Activated CD4-positive, alpha-beta T cell treated with anti-CD3 and anti-CD28 coated beads, Interleukin-2, amount 10 ng/mL, durations not matched to agents 7 days and 5 days (primary cell): ENCODE data around the gene C1QTNF5. TPM values are rescaled to one million over a fixed set of nuclear protein-coding genes. Genes with fewer than 3 reads are reported as not detected.
"Not testable (repeated sequence)": the region's sequence is repeated elsewhere in the genome, so short reads cannot be mapped to it uniquely, and the experiment has no call there.

Source experiments
- CTCF ChIA-PET: fragments of 350-600 bp; sonication (Branson Sonifier 250); formaldehyde crosslinking; loops from one replicate; lab custom pipeline; 2021; ENCODE audit warnings: antibody characterized with exemption; lab: Charles Lee
- POLR2A ChIA-PET: fragments of 350-600 bp; sonication (Branson Sonifier 250); formaldehyde crosslinking; loops from one replicate; lab custom pipeline; 2021; ENCODE audit warnings: antibody characterized with exemption; lab: Charles Lee
- DNase-seq: peaks from one replicate; pipeline ENCODE4 v3.0.0-alpha.2; 2020
- H3K27ac Mint-ChIP-seq: one replicate; pipeline ENCODE4 v1.8.0; 2021; ENCODE audit warnings: mild to moderate bottlenecking, moderate library complexity, mixed read lengths
- H3K27me3 Mint-ChIP-seq: one replicate; pipeline ENCODE4 v1.8.0; 2021; ENCODE audit warnings: mixed read lengths
- H3K36me3 Mint-ChIP-seq: one replicate; pipeline ENCODE4 v1.8.0; 2021; ENCODE audit warnings: low read depth, mixed read lengths
- H3K4me1 Mint-ChIP-seq: one replicate; pipeline ENCODE4 v1.8.0; 2021; ENCODE audit warnings: mixed read lengths
- H3K4me3 Mint-ChIP-seq: one replicate; pipeline ENCODE4 v1.8.0; 2021; ENCODE audit warnings: mild to moderate bottlenecking, moderate library complexity, mixed read lengths
- H3K9me3 Mint-ChIP-seq: one replicate; pipeline ENCODE4 v1.8.0; 2021; ENCODE audit warnings: mixed read lengths
- total RNA-seq, 2 experiments: library from RNA; stranded (reverse); gene quantifications; one replicate each; pipeline ENCODE4 v1.2.3, GENCODE V29; 2021

C1QTNF5 gene
- not detected for total RNA-seq

- H3K36me3 Mint-ChIP-seq, result peaks cover 10% of the 10 kb centered on the region
Observed at GRCh38 chr11:119340335-119341221, at the start of gene C1QTNF5. Gene C1QTNF5, minus strand, starts transcription at chr11:119340883. Its CDS starts 486 bp downstream, at chr11:119340397.

GRCh38 chr11:119389611-119390254 is 49.0 kb upstream of the C1QTNF5 start:
- Mint-ChIP-seq H3K9me3 (no peaks in the 10 kb centered on the region), H3K4me3 (no peak overlapping the region), H3K27ac (no peak overlapping the region), H3K4me1 (no peaks in the 10 kb centered on the region), H3K36me3 (no peaks in the 10 kb centered on the region), H3K27me3 (peaks cover 15% of the 10 kb centered on the region)
- ChIA-PET CTCF (no interaction called here), POLR2A (no interaction called here)
- no peak for DNase-seq

More at GRCh38 chr11:119340335-119341221, at the start of gene C1QTNF5:
- Mint-ChIP-seq H3K4me3 (peak within 1 kb of the TSS; percentile 14), H3K9me3 (no peaks in the 10 kb centered on the region), H3K27me3 (peaks cover 38% of the 10 kb centered on the region), H3K4me1 (peaks cover 41% of the 10 kb centered on the region), H3K27ac (peak within 1 kb of the TSS; percentile 43)
- POLR2A ChIA-PET, result no interaction called here
- CTCF ChIA-PET, result interaction anchor here (0.8 to 7.1 kb wide), 9 partner anchors 7 to 234 kb away, joined by 4 to 104 read pairs (median 8); partner anchors contain the start of genes C2CD2L, CBL and MFRP
- DNase-seq, result no peak

GRCh38 chr11:119388103-119388502 is 47.4 kb upstream of the C1QTNF5 start:
- Mint-ChIP-seq H3K4me1 (no peaks in the 10 kb centered on the region), H3K27ac (no peak overlapping the region), H3K9me3 (no peaks in the 10 kb centered on the region), H3K36me3 (no peaks in the 10 kb centered on the region), H3K27me3 (peaks cover 4% of the 10 kb centered on the region), H3K4me3 (no peak overlapping the region)
- ChIA-PET CTCF (no interaction called here), POLR2A (no interaction called here)
- DNase-seq, result no peak

DNA sequence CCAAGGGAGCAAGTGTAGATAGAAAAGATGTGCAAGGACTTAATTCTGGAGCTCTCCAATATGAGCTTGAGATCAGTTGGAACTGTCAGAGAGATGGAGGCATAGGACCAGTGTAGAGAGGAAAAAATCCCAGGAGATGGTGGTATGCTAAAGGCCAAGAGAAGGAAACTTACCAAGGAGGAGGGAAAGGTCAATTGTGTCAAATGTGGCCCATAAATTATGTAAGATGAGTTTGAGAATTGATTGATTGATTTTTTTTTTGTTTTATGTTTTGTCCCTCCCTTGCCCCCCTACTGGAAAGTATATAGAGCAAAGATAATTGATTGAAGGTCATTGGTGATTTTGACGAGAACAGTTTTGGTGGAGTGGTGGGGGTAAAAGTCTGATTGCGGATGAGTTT is 43.6 kb upstream of the C1QTNF5 start:
- DNase-seq, result no peak
- CTCF ChIA-PET, result interaction anchor here (0.8 to 1.4 kb wide), 3 partner anchors 19 to 37 kb away, joined by 3 to 5 read pairs (median 5); no protein-coding TSS in a partner anchor
- peaks cover 3% of the 10 kb centered on the region for H3K27me3 Mint-ChIP-seq
- peaks cover 7% of the 10 kb centered on the region for H3K4me1 Mint-ChIP-seq
- H3K36me3 Mint-ChIP-seq, result no peaks in the 10 kb centered on the region
- POLR2A ChIA-PET, result no interaction called here
- no peak overlapping the region for H3K4me3 Mint-ChIP-seq
- no peaks in the 10 kb centered on the region for H3K9me3 Mint-ChIP-seq
- no peak overlapping the region for H3K27ac Mint-ChIP-seq

DNA sequence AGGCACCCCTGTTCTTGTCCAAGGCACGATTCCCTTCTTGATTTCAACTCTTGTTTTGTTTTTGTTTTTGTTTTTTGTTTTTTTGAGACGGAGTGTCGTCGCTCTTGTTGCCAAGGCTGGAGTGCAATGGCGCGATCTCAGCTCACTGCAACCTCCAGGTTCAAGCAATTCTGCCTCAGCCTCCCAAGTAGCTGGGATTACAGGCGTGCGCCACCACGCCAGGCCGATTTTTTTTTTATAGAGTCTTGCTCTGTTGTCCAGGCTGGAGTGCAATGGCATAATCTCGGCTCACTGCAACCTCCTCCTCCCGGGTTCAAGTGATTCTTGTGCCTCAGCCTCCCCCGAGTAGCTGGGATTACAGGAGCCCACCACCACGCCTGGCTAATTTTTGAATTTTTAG is 41.8 kb upstream of the C1QTNF5 start:
- H3K36me3 Mint-ChIP-seq, H3K4me3 Mint-ChIP-seq, H3K4me1 Mint-ChIP-seq, H3K9me3 Mint-ChIP-seq, H3K27me3 Mint-ChIP-seq, DNase-seq, H3K27ac Mint-ChIP-seq: not testable (repeated sequence)
- ChIA-PET POLR2A (interaction anchor here (0.7 kb wide), 1 partner anchor 775 kb away, joined by 4 read pairs; no protein-coding TSS in a partner anchor), CTCF (interaction anchor here (0.6 to 2.4 kb wide), 8 partner anchors 8 to 774 kb away, joined by 3 to 10 read pairs (median 4); no protein-coding TSS in a partner anchor)

DNA sequence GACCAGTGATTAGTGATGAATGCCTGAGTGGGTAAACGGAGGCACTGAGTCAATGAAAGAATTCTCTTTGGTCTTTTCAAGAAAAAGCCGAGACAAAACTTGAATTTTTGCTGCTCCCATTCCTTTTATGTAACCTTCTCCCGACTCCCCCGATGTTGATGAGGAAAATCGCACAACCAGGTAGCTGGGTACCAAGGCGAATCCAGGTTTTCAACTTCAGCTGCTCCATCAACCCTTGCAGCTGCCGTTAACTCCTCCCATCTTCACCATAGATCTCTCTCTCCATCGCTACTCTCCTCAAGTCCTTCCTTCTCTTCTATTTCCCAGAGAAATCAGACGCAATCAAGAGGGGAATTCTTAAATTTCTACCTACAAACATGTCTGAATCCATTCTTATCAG is 41.4 kb upstream of the C1QTNF5 start:
- Mint-ChIP-seq H3K36me3 (no peaks in the 10 kb centered on the region), H3K4me3 (no peak overlapping the region), H3K4me1 (peaks cover 7% of the 10 kb centered on the region), H3K9me3 (no peaks in the 10 kb centered on the region), H3K27me3 (peaks cover 6% of the 10 kb centered on the region), H3K27ac (no peak overlapping the region)
- DNase-seq, result no peak
- CTCF ChIA-PET, result interaction anchor here (0.6 to 2.4 kb wide), 8 partner anchors 10 to 773 kb away, joined by 3 to 10 read pairs (median 3); no protein-coding TSS in a partner anchor
- POLR2A ChIA-PET, result no interaction called here

GRCh38 chr11:119381181-119381988 is 40.7 kb upstream of the C1QTNF5 start, which contains the start of gene USP2:
Gene USP2, minus strand, starts transcription at chr11:119381690. Its CDS starts 8,210 bp downstream, at chr11:119373480.
- H3K36me3 Mint-ChIP-seq, result no peaks in the 10 kb centered on the region
- H3K27ac Mint-ChIP-seq, result peak within 1 kb of the TSS; percentile 51
- ChIA-PET POLR2A (no interaction called here), CTCF (interaction anchor here (0.5 to 2.4 kb wide), 17 partner anchors 8 to 930 kb away, joined by 3 to 11 read pairs (median 4); no protein-coding TSS in a partner anchor)
- peaks cover 6% of the 10 kb centered on the region for H3K27me3 Mint-ChIP-seq
- H3K4me1 Mint-ChIP-seq, result peaks cover 7% of the 10 kb centered on the region
- H3K4me3 Mint-ChIP-seq, result no peak within 1 kb of the TSS
- H3K9me3 Mint-ChIP-seq, result no peaks in the 10 kb centered on the region
- DNase-seq, result peak; percentile 95

GRCh38 chr11:119380827-119381180 is 40.1 kb upstream of the C1QTNF5 start:
- peaks cover 7% of the 10 kb centered on the region for H3K4me1 Mint-ChIP-seq
- POLR2A ChIA-PET, result no interaction called here
- no peak for DNase-seq
- no peaks in the 10 kb centered on the region for H3K36me3 Mint-ChIP-seq
- H3K4me3 Mint-ChIP-seq, result no peak overlapping the region
- CTCF ChIA-PET, result interaction anchor here (0.5 to 2.4 kb wide), 16 partner anchors 8 to 930 kb away, joined by 3 to 11 read pairs (median 4); no protein-coding TSS in a partner anchor
- peaks cover 6% of the 10 kb centered on the region for H3K27me3 Mint-ChIP-seq
- H3K9me3 Mint-ChIP-seq, result no peaks in the 10 kb centered on the region
- H3K27ac Mint-ChIP-seq, result no peak overlapping the region

DNA sequence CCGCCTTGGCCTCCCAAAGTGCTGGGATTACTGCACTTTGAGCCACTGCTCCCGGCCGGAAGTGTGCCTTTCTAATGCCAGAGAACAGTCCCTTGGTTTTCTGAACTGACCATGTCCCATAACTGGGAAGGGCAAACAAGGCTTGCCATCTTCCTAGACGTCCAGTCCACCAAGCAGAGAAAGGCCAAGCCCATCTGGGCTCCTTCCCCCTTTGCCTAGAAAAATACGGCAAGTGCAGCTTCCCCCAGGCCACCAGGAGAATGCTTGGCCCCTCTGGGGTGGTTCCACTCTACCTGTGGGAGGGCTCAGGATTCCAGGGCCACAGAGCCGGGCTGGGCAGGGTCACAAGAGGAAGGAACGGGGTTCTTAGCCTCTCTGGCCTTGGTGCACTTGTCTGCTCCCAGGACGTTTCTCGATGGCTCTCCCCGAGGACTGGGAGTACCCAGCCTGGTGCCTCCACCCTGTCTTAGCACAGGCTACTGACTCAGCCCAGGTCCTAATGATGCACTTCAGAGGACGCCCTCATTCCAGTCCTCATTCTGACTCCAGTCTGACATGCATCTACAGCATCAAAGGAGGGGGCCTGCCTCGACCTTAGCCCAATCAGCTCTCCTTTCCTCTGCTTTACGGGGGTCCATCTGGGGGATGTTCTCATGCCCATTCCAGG is 39.6 kb upstream of the C1QTNF5 start:
- peaks cover 6% of the 10 kb centered on the region for H3K27me3 Mint-ChIP-seq
- no peaks in the 10 kb centered on the region for H3K36me3 Mint-ChIP-seq
- CTCF ChIA-PET, result interaction anchor here (0.7 to 1.6 kb wide), 9 partner anchors 7 to 233 kb away, joined by 3 to 11 read pairs (median 3); no protein-coding TSS in a partner anchor
- no peak overlapping the region for H3K4me3 Mint-ChIP-seq
- no peak for DNase-seq
- no peaks in the 10 kb centered on the region for H3K9me3 Mint-ChIP-seq
- POLR2A ChIA-PET, result no interaction called here
- H3K27ac Mint-ChIP-seq, result no peak overlapping the region
- peaks cover 7% of the 10 kb centered on the region for H3K4me1 Mint-ChIP-seq

GRCh38 chr11:119378851-119379465 is 38.3 kb upstream of the C1QTNF5 start:
- H3K4me1 Mint-ChIP-seq, result peaks cover 9% of the 10 kb centered on the region

GRCh38 chr11:119377961-119378667 is 37.4 kb upstream of the C1QTNF5 start:
- Mint-ChIP-seq H3K9me3 (no peaks in the 10 kb centered on the region), H3K27ac (no peak overlapping the region), H3K27me3 (peaks cover 6% of the 10 kb centered on the region), H3K4me3 (no peak overlapping the region), H3K36me3 (no peaks in the 10 kb centered on the region), H3K4me1 (peaks cover 17% of the 10 kb centered on the region)
- CTCF ChIA-PET, result interaction anchor here (0.6 to 2.1 kb wide), 3 partner anchors 9 to 74 kb away, joined by 4 to 11 read pairs (median 5); no protein-coding TSS in a partner anchor
- no peak for DNase-seq
- POLR2A ChIA-PET, result no interaction called here

More at GRCh38 chr11:119378851-119379465, 38.3 kb upstream of the C1QTNF5 start:
- no peak overlapping the region for H3K27ac Mint-ChIP-seq
- H3K36me3 Mint-ChIP-seq, result no peaks in the 10 kb centered on the region
- no peak overlapping the region for H3K4me3 Mint-ChIP-seq
- H3K9me3 Mint-ChIP-seq, result no peaks in the 10 kb centered on the region
- ChIA-PET POLR2A (no interaction called here), CTCF (interaction anchor here (0.5 to 2.1 kb wide), 5 partner anchors 8 to 560 kb away, joined by 3 to 11 read pairs (median 4); no protein-coding TSS in a partner anchor)
- DNase-seq, result no peak
- peaks cover 6% of the 10 kb centered on the region for H3K27me3 Mint-ChIP-seq
